ENCODE measurements around the gene WWOX.

The WWOX gene

GRCh38 chr16:78196502-78196901 lies 97.0 kb downstream of the WWOX start:
- DNase-seq (ENCODE audit: low read depth), result no peak

DNA sequence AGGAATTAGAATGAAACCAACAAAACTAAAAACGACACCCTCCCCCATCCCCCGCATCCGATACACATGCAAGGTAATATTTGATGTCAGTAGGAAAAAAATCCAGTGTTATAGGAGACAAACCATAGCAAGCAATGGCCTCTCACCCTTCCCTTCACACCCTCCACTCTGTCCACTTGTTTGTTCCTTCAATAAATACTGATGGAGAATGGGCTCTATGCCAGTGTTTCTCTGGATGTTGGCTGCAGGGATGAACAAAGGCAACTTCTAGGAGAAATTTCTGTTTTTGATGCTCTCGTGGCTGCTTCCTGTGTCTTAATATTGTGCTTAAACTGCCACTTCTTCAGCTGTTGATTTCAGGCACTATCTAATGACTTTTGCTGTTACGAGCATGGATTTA lies 98.8 kb downstream of the WWOX start:
- DNase-seq (ENCODE audit: low read depth), result no peak

- DNase-seq (ENCODE audit: low read depth), result no peak
Measured at GRCh38 chr16:78199325-78200022, 100.0 kb downstream of the WWOX start.

- no peak for DNase-seq (ENCODE audit: low read depth)
Measured at GRCh38 chr16:78200023-78200389, 100.6 kb downstream of the WWOX start.

- no peak for DNase-seq (ENCODE audit: low read depth)
Measured at GRCh38 chr16:78200623-78201096, 101.2 kb downstream of the WWOX start.

- DNase-seq (ENCODE audit: low read depth), result no peak
Measured at GRCh38 chr16:78205506-78205905, 106.1 kb downstream of the WWOX start.

- DNase-seq (ENCODE audit: low read depth), result no peak
Measured at GRCh38 chr16:78206623-78207223, 107.3 kb downstream of the WWOX start.

- no peak for DNase-seq (ENCODE audit: low read depth)
Measured at GRCh38 chr16:78209951-78210661, 110.7 kb downstream of the WWOX start.

GRCh38 chr16:78211020-78211599 lies 111.7 kb downstream of the WWOX start:
- no peak for DNase-seq (ENCODE audit: low read depth)

GRCh38 chr16:78211946-78212345 lies 112.5 kb downstream of the WWOX start:
- no peak for DNase-seq (ENCODE audit: low read depth)

DNA sequence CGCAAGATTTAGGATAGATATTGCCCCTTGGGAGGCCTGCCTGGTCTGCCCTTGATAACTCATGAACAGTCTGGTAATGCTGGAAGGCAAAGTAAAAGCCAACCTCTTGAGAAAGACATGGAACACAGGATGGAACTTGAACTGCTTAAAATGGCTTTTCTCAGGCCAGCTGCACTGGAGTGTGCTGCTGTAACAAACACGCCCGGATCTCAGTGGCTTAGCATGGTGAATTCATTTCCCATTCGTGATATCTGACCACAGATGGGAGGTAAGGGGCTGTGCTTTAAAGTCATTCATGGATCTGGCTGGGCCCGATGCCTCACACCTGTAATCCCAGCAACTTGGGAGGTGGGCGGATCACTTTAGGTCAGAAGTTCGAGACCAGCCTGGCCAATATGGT lies 113.2 kb downstream of the WWOX start:
- DNase-seq (ENCODE audit: low read depth), result no peak

GRCh38 chr16:78213751-78214150 lies 114.3 kb downstream of the WWOX start:
- no peak for DNase-seq (ENCODE audit: low read depth)

- DNase-seq (ENCODE audit: low read depth), result no peak
Measured at GRCh38 chr16:78215222-78215621, 115.8 kb downstream of the WWOX start.

- DNase-seq (ENCODE audit: low read depth), result no peak
Measured at GRCh38 chr16:78216166-78216745, 116.8 kb downstream of the WWOX start.

DNA sequence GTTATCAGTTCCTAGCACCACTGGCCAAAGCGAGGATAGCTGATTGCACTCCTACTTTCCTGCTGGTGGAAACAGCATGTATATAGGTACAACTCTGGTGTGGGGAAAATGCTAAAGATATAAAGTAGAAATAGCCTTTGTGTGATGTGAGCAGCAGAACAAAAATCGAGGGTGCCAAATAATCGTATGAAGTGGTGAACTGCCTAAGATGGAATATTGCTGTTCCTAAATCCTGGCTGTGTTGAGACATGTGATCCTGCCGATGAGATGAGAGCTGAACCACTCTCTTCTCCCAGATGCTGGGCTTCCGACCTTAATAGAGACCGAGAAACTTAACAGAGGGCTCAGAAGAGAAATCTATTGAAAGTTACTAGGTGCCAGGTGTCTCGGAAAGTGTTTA lies 117.8 kb downstream of the WWOX start:
- DNase-seq (ENCODE audit: low read depth), result no peak

DNA sequence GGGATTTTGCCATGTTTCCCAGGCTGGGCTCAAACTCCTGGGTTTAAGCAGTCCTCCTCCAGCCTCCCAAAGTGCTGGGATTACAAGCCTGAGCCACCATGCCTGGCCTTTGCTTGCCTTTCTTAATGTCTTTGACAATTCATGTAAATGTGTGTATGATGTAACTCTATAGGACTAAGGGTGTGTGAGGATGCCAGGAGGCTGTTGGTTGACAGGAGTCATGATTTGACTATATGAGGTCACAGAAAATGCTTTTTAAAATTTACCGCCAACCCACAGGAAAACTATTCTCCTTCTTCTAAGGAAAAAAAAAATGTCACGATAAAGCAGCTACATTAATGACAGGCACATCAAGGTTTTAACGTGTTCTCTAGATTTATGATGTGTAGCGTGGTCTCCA lies 118.8 kb downstream of the WWOX start:
- no peak for DNase-seq (ENCODE audit: low read depth)

DNA sequence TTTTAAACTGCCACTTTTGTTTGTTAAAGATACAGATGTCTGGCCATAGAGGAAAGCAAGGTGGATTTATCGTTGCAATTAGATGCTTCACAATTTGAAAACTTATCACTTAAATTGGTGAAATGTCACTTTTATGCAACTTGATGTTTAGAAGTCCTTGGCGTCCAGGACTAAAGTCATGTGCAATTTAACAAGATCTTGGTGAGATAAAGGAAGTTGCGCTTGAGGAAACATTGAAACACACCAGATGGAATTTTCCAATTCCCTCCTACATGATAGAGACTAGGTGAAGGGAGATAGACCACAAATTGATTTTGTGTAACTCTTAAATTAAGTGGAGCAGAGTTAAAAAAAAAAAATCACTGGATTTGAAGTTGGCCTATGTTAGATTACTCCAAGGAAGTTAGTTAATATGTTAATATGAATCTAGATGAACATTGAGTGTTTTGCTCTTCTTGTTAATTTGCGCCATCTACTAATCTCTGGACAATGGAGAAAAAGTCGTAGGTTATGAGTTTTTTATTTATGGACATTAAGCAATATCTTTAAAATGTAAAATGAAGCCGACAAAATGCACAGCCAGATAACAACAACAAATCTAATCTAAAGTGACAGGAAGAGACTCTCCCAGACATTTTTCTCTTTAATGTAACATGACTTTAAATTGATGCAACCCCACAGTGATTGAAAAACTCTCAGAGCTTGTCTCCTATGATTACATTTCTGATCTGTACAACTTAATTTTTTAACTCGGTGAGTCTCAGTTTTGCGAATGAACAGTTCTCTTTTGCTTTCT lies 119.6 kb downstream of the WWOX start:
- DNase-seq (ENCODE audit: low read depth), result no peak

GRCh38 chr16:78220571-78220970 lies 121.1 kb downstream of the WWOX start:
- no peak for DNase-seq (ENCODE audit: low read depth)

DNA sequence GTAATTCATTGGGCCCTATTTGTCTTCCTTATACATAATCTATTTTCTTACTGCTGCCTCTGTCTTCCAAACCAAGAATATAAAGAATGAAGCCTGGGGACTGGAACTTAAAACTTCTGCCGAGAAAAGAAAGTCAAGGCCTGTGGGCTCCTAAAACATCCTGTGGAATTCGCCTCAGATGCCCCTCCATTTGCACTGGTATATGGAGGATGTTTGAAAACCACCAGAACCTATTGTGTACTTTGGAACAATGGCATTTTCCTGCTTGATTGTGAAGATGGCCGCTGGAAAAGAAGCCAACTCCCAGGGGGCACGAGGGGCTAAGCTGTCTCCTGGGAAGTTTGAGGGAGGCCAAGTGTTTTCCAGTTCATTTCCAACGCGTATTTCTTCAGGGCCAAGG lies 122.4 kb downstream of the WWOX start:
- DNase-seq (ENCODE audit: low read depth), result no peak

- no peak for DNase-seq (ENCODE audit: low read depth)
Measured at GRCh38 chr16:78224342-78224741, 124.9 kb downstream of the WWOX start.

- DNase-seq (ENCODE audit: low read depth), result no peak
Measured at GRCh38 chr16:78225919-78226318, 126.5 kb downstream of the WWOX start.

GRCh38 chr16:78227855-78228254 lies 128.4 kb downstream of the WWOX start:
- no peak for DNase-seq (ENCODE audit: low read depth)

Data from stimulated activated CD8-positive, alpha-beta memory T cell treated with anti-CD3 and anti-CD28 coated beads, Interleukin-7, amount 100 ng/mL, for 24 hours (primary cell).